Measurements from ENCODE around the gene CFAP61.
A peak's percentile ranks its signal among the peaks of the same experiment; 100 is the strongest.

The CFAP61 gene

DNA sequence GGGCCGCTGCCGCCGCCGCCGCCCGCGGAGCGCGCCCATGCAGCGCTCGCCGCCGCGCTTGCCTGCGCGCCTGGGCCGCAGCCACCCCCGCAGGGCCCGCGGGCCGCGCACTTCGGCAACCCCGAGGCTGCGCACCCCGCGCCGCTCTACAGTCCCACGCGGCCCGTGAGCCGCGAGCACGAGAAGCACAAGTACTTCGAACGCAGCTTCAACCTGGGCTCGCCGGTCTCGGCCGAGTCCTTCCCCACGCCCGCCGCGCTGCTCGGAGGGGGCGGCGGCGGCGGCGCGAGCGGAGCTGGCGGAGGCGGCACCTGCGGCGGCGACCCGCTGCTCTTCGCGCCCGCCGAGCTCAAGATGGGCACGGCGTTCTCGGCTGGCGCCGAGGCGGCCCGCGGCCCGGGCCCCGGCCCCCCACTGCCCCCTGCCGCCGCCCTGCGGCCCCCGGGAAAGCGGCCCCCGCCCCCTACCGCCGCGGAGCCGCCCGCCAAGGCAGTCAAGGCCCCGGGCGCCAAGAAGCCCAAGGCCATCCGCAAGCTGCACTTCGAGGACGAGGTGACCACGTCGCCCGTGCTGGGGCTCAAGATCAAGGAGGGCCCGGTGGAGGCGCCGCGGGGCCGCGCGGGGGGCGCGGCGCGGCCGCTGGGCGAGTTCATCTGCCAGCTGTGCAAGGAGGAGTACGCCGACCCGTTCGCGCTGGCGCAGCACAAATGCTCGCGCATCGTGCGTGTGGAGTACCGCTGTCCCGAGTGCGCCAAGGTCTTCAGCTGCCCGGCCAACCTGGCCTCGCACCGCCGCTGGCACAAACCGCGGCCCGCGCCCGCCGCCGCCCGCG, 316.3 kb downstream of the CFAP61 start:
- ChIA-PET POLR2A (no interaction called here), CTCF (interaction anchor here (0.7 kb wide), 1 partner anchor 1202 kb away, joined by 3 read pairs; no protein-coding TSS in a partner anchor)
- peak overlapping the region; percentile 43 for H3K4me3 ChIP-seq (ENCODE audit: low read depth, low read length)
- peak; percentile 39; the same call in 1 of the 2 replicates for TF ChIP-seq ZFHX2 (tag by site-specific recombination; conservative IDR thresholded peaks at IDR 0.05)
- TF ChIP-seq, protein P1, sequence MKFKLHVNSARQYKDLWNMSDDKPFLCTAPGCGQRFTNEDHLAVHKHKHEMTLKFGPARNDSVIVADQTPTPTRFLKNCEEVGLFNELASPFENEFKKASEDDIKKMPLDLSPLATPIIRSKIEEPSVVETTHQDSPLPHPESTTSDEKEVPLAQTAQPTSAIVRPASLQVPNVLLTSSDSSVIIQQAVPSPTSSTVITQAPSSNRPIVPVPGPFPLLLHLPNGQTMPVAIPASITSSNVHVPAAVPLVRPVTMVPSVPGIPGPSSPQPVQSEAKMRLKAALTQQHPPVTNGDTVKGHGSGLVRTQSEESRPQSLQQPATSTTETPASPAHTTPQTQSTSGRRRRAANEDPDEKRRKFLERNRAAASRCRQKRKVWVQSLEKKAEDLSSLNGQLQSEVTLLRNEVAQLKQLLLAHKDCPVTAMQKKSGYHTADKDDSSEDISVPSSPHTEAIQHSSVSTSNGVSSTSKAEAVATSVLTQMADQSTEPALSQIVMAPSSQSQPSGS (tag by site-specific recombination; IDR thresholded peaks at IDR 0.05; ENCODE audit: low read depth), result no peak
- peak; percentile 9; the same call in 1 of the 2 replicates for TF ChIP-seq ZSCAN30 (tag by site-specific recombination; IDR thresholded peaks at IDR 0.05)
- TF ChIP-seq ZNF169 (tag by site-specific recombination; IDR thresholded peaks at IDR 0.05), result no peak
- TF ChIP-seq REPIN1 (tag by site-specific recombination; IDR thresholded peaks at IDR 0.05; ENCODE audit: low read depth), result no peak
- TF ChIP-seq, protein P2, sequence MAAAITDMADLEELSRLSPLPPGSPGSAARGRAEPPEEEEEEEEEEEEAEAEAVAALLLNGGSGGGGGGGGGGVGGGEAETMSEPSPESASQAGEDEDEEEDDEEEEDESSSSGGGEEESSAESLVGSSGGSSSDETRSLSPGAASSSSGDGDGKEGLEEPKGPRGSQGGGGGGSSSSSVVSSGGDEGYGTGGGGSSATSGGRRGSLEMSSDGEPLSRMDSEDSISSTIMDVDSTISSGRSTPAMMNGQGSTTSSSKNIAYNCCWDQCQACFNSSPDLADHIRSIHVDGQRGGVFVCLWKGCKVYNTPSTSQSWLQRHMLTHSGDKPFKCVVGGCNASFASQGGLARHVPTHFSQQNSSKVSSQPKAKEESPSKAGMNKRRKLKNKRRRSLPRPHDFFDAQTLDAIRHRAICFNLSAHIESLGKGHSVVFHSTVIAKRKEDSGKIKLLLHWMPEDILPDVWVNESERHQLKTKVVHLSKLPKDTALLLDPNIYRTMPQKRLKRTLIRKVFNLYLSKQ (tag by site-specific recombination; IDR thresholded peaks at IDR 0.05; ENCODE audit: borderline replicate concordance), result no peak
- 0 out of 2 replicates have a peak, but pooled peaks have one; percentile 9 for TF ChIP-seq ZNF677 (tag by site-specific recombination; IDR thresholded peaks at IDR 0.05)
- no peak for TF ChIP-seq MZF1 (tag by site-specific recombination; IDR thresholded peaks at IDR 0.05; ENCODE audit: borderline replicate concordance)
- TF ChIP-seq ZNF2 (tag by site-specific recombination; IDR thresholded peaks at IDR 0.05), result no peak
- TF ChIP-seq ZNF510 (tag by site-specific recombination; IDR thresholded peaks at IDR 0.05; ENCODE audit: insufficient replicate concordance), result no peak
- TF ChIP-seq, protein P3, sequence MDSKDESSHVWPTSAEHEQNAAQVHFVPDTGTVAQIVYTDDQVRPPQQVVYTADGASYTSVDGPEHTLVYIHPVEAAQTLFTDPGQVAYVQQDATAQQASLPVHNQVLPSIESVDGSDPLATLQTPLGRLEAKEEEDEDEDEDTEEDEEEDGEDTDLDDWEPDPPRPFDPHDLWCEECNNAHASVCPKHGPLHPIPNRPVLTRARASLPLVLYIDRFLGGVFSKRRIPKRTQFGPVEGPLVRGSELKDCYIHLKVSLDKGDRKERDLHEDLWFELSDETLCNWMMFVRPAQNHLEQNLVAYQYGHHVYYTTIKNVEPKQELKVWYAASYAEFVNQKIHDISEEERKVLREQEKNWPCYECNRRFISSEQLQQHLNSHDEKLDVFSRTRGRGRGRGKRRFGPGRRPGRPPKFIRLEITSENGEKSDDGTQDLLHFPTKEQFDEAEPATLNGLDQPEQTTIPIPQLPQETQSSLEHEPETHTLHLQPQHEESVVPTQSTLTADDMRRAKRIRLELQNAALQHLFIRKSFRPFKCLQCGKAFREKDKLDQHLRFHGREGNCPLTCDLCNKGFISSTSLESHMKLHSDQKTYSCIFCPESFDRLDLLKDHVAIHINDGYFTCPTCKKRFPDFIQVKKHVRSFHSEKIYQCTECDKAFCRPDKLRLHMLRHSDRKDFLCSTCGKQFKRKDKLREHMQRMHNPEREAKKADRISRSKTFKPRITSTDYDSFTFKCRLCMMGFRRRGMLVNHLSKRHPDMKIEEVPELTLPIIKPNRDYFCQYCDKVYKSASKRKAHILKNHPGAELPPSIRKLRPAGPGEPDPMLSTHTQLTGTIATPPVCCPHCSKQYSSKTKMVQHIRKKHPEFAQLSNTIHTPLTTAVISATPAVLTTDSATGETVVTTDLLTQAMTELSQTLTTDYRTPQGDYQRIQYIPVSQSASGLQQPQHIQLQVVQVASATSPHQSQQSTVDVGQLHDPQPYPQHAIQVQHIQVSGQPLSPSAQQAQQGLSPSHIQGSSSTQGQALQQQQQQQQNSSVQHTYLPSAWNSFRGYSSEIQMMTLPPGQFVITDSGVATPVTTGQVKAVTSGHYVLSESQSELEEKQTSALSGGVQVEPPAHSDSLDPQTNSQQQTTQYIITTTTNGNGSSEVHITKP (tag by site-specific recombination; IDR thresholded peaks at IDR 0.05), result peak; percentile 19; the same call in 1 of the 2 replicates
- TF ChIP-seq TCF7L2 (IDR thresholded peaks at IDR 0.05; ENCODE audit: borderline replicate concordance, low read depth, low read length), result no peak
- peaks cover 7% of the 10 kb centered on the region; the same call in 1 of the 2 replicates for H3K4me1 ChIP-seq (ENCODE audit: control insufficient read depth, insufficient read depth, low read length)
- no peaks in the 10 kb centered on the region for H3K9me3 ChIP-seq (ENCODE audit: control insufficient read depth, insufficient read depth, low read depth, low read length)
- no peaks in the 10 kb centered on the region for H3K36me3 ChIP-seq (ENCODE audit: control insufficient read depth in 2 of 2, insufficient read depth in 1 of 2, low read length in 2 of 2)
- H3K27ac ChIP-seq (ENCODE audit: extremely low read depth, low read depth, low read length), result peak overlapping the region; percentile 82; the same call in 1 of the 2 replicates

DNA sequence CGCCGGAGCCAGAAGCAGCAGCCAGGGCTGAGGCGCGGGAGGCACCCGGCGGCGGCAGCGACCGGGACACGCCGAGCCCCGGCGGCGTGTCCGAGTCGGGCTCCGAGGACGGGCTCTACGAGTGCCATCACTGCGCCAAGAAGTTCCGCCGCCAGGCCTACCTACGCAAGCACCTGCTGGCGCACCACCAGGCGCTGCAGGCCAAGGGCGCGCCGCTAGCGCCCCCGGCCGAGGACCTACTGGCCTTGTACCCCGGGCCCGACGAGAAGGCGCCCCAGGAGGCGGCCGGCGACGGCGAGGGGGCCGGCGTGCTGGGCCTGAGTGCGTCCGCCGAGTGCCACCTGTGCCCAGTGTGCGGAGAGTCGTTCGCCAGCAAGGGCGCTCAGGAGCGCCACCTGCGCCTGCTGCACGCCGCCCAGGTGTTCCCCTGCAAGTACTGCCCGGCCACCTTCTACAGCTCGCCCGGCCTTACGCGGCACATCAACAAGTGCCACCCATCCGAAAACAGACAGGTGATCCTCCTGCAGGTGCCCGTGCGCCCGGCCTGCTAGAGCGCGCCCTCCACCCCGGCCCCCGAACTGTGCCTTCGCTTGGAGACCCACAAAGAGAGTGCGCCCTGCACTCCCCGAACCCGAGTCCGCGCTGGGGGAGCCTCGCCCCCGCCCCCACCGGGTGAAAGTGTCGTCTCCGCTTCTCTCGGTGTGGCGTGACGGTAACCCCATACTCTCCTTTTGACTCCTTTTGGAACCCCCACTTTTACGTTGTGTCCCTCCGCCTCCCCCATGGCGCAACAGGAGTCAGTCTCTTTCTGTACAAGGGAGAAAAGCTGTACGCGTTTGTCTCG, 317.1 kb downstream of the CFAP61 start:
- Histone ChIP-seq H3K36me3 (ENCODE audit: control insufficient read depth in 2 of 2, insufficient read depth in 1 of 2, low read length in 2 of 2) (no peaks in the 10 kb centered on the region), H3K27ac (ENCODE audit: extremely low read depth, low read depth, low read length) (peak overlapping the region; percentile 82; the same call in 1 of the 2 replicates), H3K9me3 (ENCODE audit: control insufficient read depth, insufficient read depth, low read depth, low read length) (no peaks in the 10 kb centered on the region), H3K4me1 (ENCODE audit: control insufficient read depth, insufficient read depth, low read length) (peaks cover 3% of the 10 kb centered on the region; the same call in 1 of the 2 replicates), H3K4me3 (ENCODE audit: low read depth, low read length) (peak overlapping the region; percentile 31)
- ChIA-PET CTCF (interaction anchor here (0.9 kb wide), 1 partner anchor 38 kb away, joined by 3 read pairs; no protein-coding TSS in a partner anchor), POLR2A (interaction anchor here (0.6 kb wide), 1 partner anchor 282 kb away, joined by 5 read pairs; no protein-coding TSS in a partner anchor)
- no peak for TF ChIP-seq ZFP37 (tag by site-specific recombination; IDR thresholded peaks at IDR 0.05)
- TF ChIP-seq ZNF785 (tag by site-specific recombination; IDR thresholded peaks at IDR 0.05), result no peak
- no peak for TF ChIP-seq ZNF132 (tag by site-specific recombination; IDR thresholded peaks at IDR 0.05; ENCODE audit: borderline replicate concordance)
- TF ChIP-seq OVOL3 (tag by site-specific recombination; IDR thresholded peaks at IDR 0.05), result no peak
- TF ChIP-seq, protein P4, sequence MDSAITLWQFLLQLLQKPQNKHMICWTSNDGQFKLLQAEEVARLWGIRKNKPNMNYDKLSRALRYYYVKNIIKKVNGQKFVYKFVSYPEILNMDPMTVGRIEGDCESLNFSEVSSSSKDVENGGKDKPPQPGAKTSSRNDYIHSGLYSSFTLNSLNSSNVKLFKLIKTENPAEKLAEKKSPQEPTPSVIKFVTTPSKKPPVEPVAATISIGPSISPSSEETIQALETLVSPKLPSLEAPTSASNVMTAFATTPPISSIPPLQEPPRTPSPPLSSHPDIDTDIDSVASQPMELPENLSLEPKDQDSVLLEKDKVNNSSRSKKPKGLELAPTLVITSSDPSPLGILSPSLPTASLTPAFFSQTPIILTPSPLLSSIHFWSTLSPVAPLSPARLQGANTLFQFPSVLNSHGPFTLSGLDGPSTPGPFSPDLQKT (IDR thresholded peaks at IDR 0.05; ENCODE audit: borderline replicate concordance, low read depth, low read length), result no peak
- peak; percentile 98 for TF ChIP-seq SCRT1 (tag by site-specific recombination; IDR thresholded peaks at IDR 0.05; ENCODE audit: borderline replicate concordance)
- TF ChIP-seq, protein P1 (tag by site-specific recombination; IDR thresholded peaks at IDR 0.05; ENCODE audit: low read depth), result no peak
- TF ChIP-seq ZNF311 (tag by site-specific recombination; IDR thresholded peaks at IDR 0.05; ENCODE audit: borderline replicate concordance), result no peak
- TF ChIP-seq, protein P5, sequence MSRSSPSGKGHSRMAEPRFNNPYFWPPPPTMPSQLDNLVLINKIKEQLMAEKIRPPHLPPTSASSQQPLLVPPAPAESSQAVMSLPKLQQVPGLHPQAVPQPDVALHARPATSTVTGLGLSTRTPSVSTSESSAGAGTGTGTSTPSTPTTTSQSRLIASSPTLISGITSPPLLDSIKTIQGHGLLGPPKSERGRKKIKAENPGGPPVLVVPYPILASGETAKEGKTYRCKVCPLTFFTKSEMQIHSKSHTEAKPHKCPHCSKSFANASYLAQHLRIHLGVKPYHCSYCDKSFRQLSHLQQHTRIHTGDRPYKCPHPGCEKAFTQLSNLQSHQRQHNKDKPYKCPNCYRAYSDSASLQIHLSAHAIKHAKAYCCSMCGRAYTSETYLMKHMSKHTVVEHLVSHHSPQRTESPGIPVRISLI (tag by site-specific recombination; IDR thresholded peaks at IDR 0.05), result no peak
